Liver (tissue), 9 donors: ENCODE measurements around the gene SGMS1. TPM values are rescaled to one million over a fixed set of nuclear protein-coding genes. Genes with fewer than 3 reads are reported as not detected.

ENCODE experiments used
- DNase-seq: peaks from one replicate; pipeline ENCODE4 v3.0.0-alpha.2; 2017; ENCODE audit warnings: low spot score
- H3K27ac ChIP-seq, 2 donors: one replicate each; pipeline ENCODE4 v1.7.0; 2013; ENCODE audit warnings: inconsistent platforms in 2 of 2, low read length in 2 of 2, control low read depth in 1 of 2, low read depth in 1 of 2, mild to moderate bottlenecking in 1 of 2
- H3K27me3 ChIP-seq, 4 donors: one replicate each; pipeline versions ENCODE4 v1.6.1 to v1.7.0; 2013; ENCODE audit warnings: low read length in 3 of 4, inconsistent platforms in 1 of 4, mild to moderate bottlenecking in 1 of 4, moderate library complexity in 1 of 4; ENCODE audit not compliant: control insufficient read depth in 4 of 4, insufficient read depth in 4 of 4
- H3K36me3 ChIP-seq, 4 donors: one replicate each; pipeline versions ENCODE4 v1.6.1 to v1.7.0; 2013; ENCODE audit warnings: low read length in 3 of 4, mild to moderate bottlenecking in 3 of 4, low read depth in 1 of 4, moderate library complexity in 1 of 4; ENCODE audit not compliant: control insufficient read depth in 4 of 4, insufficient read depth in 3 of 4
- H3K4me1 ChIP-seq, 4 donors: one replicate each; pipeline versions ENCODE4 v1.6.1 to v1.7.0; 2013; ENCODE audit warnings: low read length in 3 of 4, mild to moderate bottlenecking in 3 of 4, moderate library complexity in 1 of 4; ENCODE audit not compliant: control insufficient read depth in 4 of 4, insufficient read depth in 4 of 4
- H3K4me3 ChIP-seq, 3 donors: one replicate each; pipeline versions ENCODE4 v1.6.1 to v1.7.0; 2013; ENCODE audit warnings: low read length in 3 of 3, control low read depth in 1 of 3, low read depth in 1 of 3, mild to moderate bottlenecking in 1 of 3
- H3K9ac ChIP-seq, 2 donors: one replicate each; pipeline ENCODE4 v1.7.0; 2013; ENCODE audit warnings: low read length in 2 of 2, mild to moderate bottlenecking in 2 of 2, moderate library complexity in 2 of 2, control low read depth in 1 of 2, low read depth in 1 of 2
- H3K9me3 ChIP-seq, 4 donors: one replicate each; pipeline versions ENCODE4 v1.6.1 to v1.7.0; 2013; ENCODE audit warnings: low read length in 3 of 4; ENCODE audit not compliant: control insufficient read depth in 4 of 4
- EGR1 ChIP-seq, 2 donors: IDR thresholded peaks; 2 replicates each; pipeline ENCODE4 v1.6.1; 2016 to 2018; ENCODE audit warnings: antibody characterized with exemption in 2 of 2, low read depth in 2 of 2
- FOXA1 ChIP-seq: IDR thresholded peaks from 2 replicates; pipeline ENCODE4 v1.6.1; 2016; ENCODE audit warnings: antibody characterized with exemption
- FOXA2 ChIP-seq: IDR thresholded peaks from 2 replicates; pipeline ENCODE4 v1.6.1; 2016; ENCODE audit warnings: antibody characterized with exemption
- GABPA ChIP-seq, 2 donors: IDR thresholded peaks in 1 of 2; conservative IDR thresholded peaks in 1 of 2; 2 replicates each; pipeline ENCODE4 v1.6.1; 2016; ENCODE audit warnings: antibody characterized with exemption in 2 of 2, mild to moderate bottlenecking in 1 of 2, moderate library complexity in 1 of 2
- HNF4A ChIP-seq, 2 donors: conservative IDR thresholded peaks; 2 replicates each; pipeline ENCODE4 v1.6.1; 2016; ENCODE audit warnings: antibody characterized with exemption in 2 of 2, mild to moderate bottlenecking in 2 of 2
- HNF4G ChIP-seq: IDR thresholded peaks from 2 replicates; pipeline ENCODE4 v1.6.1; 2016; ENCODE audit warnings: antibody characterized with exemption
- JUND ChIP-seq, 2 donors: IDR thresholded peaks; 2 replicates each; pipeline ENCODE4 v1.6.1; 2016; ENCODE audit warnings: antibody characterized with exemption in 2 of 2
- NR2F2 ChIP-seq: IDR thresholded peaks from 2 replicates; pipeline ENCODE4 v1.6.1; 2016; ENCODE audit warnings: antibody characterized with exemption
- RAD21 ChIP-seq, 2 donors: IDR thresholded peaks; 2 replicates each; pipeline ENCODE4 v1.6.1; 2016; ENCODE audit warnings: antibody characterized with exemption in 2 of 2, mild to moderate bottlenecking in 2 of 2
- RXRA ChIP-seq, 2 donors: IDR thresholded peaks; 2 replicates each; pipeline ENCODE4 v1.6.1; 2017 to 2018; ENCODE audit warnings: antibody characterized with exemption in 2 of 2, mild to moderate bottlenecking in 1 of 2
- SP1 ChIP-seq: IDR thresholded peaks from 2 replicates; pipeline ENCODE4 v1.6.1; 2018; ENCODE audit warnings: antibody characterized with exemption, mild to moderate bottlenecking
- TAF1 ChIP-seq: conservative IDR thresholded peaks from 2 replicates; pipeline ENCODE4 v1.6.1; 2016; ENCODE audit warnings: antibody characterized with exemption, mild to moderate bottlenecking
- YY1 ChIP-seq: IDR thresholded peaks from 2 replicates; pipeline ENCODE4 v1.6.1; 2016; ENCODE audit warnings: antibody characterized with exemption, mild to moderate bottlenecking
- WGBS: extraction: QIAGEN DNeasy Blood & Tissue Kit; methylation state at CpG from one replicate; pipeline ENCODE4 v1.1.7; 2013; 5-methylcytosine and 5-hydroxymethylcytosine counted together
- polyA plus RNA-seq, 2 donors: library from polyadenylated mRNA; stranded (reverse) in 1 of 2; unstranded in 1 of 2; fragments of 200-250 nt in 1 of 2; fragments of >200 nt in 1 of 2; fragmentation: Nextera tagmentation in 1 of 2; extraction: Ambion mirVana in 1 of 2; gene quantifications; one replicate each; pipeline versions ENCODE4 v1.2.1 to v1.2.3, GENCODE V29; 2013 to 2015
- total RNA-seq, 2 donors: library from RNA; depleted of rRNA; stranded (reverse); fragments of >200 nt; gene quantifications; one replicate each; pipeline ENCODE4 v1.2.3, GENCODE V29; 2014
- TF ChIP-seq, protein P1 (sequence below): IDR thresholded peaks from 2 replicates; pipeline ENCODE4 v1.6.1; 2016; ENCODE audit warnings: antibody characterized with exemption, mild to moderate bottlenecking
- TF ChIP-seq, protein P2 (sequence below): IDR thresholded peaks from 2 replicates; pipeline ENCODE4 v1.6.1; 2016; ENCODE audit warnings: antibody characterized with exemption
- TF ChIP-seq, protein P3 (sequence below): IDR thresholded peaks from 2 replicates; pipeline ENCODE4 v1.6.1; 2016; ENCODE audit warnings: antibody characterized with exemption
- TF ChIP-seq, protein P4 (sequence below): IDR thresholded peaks from 2 replicates; pipeline ENCODE4 v1.6.1; 2016; ENCODE audit warnings: antibody characterized with exemption
- TF ChIP-seq, protein P5 (sequence below): fragments of 150-350 bp; IDR thresholded peaks from 2 replicates; pipeline ENCODE4 v1.5.1; 2017; ENCODE audit warnings: improper control_type of control experiment, low read depth, low read length; ENCODE audit not compliant: missing input control
- donor health status: healthy.
- donor health status: healthy.
- donor health status: healthy.
- donor health status: healthy.
- donor health status: healthy.

SGMS1 gene
- total and polyA plus RNA-seq, 4 donors = 6.8 to 98.2 (median 21.1) TPM

DNA sequence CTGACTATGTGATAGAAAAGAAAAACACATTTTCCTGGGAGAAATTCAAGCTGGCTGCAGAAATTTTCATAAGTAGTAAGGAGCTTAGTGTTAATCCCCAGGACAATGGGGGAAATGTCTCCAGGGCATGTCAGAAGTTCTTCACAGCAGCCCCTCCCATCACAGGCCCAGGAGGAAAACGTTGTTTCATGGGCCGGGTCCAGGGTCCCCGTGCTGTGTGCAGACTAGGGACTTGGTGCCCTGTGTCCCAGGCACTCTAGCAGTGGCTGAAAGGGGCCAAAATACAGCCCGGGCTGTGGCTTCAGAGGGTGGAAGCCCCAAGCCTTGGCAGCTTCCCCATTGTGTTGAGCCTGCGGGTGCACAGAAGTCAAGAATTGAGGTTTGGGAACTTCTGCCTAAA, 273.4 kb downstream of the SGMS1 start:
- Histone ChIP-seq H3K4me1 (peaks cover 0 to 2% (median 0%) of the 10 kb centered on the region in 4 donors), H3K27ac (no peak overlapping the region), H3K36me3 (no peaks in the 10 kb centered on the region), H3K27me3 (no peaks in the 10 kb centered on the region), H3K4me3 (no peak overlapping the region), H3K9ac (no peak overlapping the region), H3K9me3 (no peaks in the 10 kb centered on the region)
- WGBS = 90% methylated on average over 5 of the region's 5 CpGs
- no peak for TF ChIP-seq EGR1 (IDR thresholded peaks at IDR 0.05; ENCODE audit: low read depth in 2 of 2)
- no peak for TF ChIP-seq TAF1
- TF ChIP-seq, protein P1, sequence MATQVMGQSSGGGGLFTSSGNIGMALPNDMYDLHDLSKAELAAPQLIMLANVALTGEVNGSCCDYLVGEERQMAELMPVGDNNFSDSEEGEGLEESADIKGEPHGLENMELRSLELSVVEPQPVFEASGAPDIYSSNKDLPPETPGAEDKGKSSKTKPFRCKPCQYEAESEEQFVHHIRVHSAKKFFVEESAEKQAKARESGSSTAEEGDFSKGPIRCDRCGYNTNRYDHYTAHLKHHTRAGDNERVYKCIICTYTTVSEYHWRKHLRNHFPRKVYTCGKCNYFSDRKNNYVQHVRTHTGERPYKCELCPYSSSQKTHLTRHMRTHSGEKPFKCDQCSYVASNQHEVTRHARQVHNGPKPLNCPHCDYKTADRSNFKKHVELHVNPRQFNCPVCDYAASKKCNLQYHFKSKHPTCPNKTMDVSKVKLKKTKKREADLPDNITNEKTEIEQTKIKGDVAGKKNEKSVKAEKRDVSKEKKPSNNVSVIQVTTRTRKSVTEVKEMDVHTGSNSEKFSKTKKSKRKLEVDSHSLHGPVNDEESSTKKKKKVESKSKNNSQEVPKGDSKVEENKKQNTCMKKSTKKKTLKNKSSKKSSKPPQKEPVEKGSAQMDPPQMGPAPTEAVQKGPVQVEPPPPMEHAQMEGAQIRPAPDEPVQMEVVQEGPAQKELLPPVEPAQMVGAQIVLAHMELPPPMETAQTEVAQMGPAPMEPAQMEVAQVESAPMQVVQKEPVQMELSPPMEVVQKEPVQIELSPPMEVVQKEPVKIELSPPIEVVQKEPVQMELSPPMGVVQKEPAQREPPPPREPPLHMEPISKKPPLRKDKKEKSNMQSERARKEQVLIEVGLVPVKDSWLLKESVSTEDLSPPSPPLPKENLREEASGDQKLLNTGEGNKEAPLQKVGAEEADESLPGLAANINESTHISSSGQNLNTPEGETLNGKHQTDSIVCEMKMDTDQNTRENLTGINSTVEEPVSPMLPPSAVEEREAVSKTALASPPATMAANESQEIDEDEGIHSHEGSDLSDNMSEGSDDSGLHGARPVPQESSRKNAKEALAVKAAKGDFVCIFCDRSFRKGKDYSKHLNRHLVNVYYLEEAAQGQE = no peak
- no peak for TF ChIP-seq JUND (IDR thresholded peaks at IDR 0.05)
- TF ChIP-seq GABPA (IDR thresholded peaks at IDR 0.05 in 1 of 2, conservative IDR thresholded peaks at IDR 0.05 in 1 of 2) = no peak
- TF ChIP-seq RAD21 (IDR thresholded peaks at IDR 0.05) = no peak
- TF ChIP-seq YY1 = no peak
- TF ChIP-seq FOXA2 = no peak
- TF ChIP-seq SP1 = no peak
- no peak for TF ChIP-seq HNF4G
- no peak for TF ChIP-seq FOXA1
- no peak for TF ChIP-seq RXRA (IDR thresholded peaks at IDR 0.05)
- no peak for TF ChIP-seq HNF4A (conservative IDR thresholded peaks at IDR 0.05)
- TF ChIP-seq, protein P2, sequence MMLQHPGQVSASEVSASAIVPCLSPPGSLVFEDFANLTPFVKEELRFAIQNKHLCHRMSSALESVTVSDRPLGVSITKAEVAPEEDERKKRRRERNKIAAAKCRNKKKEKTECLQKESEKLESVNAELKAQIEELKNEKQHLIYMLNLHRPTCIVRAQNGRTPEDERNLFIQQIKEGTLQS = no peak
- TF ChIP-seq, protein P3, sequence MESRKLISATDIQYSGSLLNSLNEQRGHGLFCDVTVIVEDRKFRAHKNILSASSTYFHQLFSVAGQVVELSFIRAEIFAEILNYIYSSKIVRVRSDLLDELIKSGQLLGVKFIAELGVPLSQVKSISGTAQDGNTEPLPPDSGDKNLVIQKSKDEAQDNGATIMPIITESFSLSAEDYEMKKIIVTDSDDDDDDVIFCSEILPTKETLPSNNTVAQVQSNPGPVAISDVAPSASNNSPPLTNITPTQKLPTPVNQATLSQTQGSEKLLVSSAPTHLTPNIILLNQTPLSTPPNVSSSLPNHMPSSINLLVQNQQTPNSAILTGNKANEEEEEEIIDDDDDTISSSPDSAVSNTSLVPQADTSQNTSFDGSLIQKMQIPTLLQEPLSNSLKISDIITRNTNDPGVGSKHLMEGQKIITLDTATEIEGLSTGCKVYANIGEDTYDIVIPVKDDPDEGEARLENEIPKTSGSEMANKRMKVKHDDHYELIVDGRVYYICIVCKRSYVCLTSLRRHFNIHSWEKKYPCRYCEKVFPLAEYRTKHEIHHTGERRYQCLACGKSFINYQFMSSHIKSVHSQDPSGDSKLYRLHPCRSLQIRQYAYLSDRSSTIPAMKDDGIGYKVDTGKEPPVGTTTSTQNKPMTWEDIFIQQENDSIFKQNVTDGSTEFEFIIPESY = no peak
- TF ChIP-seq NR2F2 = no peak
- TF ChIP-seq, protein P4, sequence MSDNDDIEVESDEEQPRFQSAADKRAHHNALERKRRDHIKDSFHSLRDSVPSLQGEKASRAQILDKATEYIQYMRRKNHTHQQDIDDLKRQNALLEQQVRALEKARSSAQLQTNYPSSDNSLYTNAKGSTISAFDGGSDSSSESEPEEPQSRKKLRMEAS = no peak
- DNase-seq = no peak

DNA sequence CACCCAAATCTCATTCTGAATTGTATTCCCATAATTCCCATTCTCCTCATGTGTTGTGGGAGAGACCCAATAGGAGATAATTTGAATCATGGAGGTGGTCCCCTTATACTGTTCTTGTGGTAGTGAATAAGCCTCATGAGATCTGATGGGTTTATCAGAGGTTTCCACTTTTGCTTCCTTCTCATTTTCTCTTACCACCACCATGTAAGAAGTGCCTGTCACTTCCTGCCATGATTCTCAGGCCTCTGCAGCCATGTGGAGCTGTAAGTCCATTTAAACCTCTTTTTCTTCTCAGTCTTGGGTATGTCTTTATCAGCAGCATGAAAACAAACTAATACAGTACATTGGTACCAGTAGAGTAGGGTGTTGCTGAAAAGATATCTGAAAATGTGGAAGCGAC, 274.2 kb downstream of the SGMS1 start:
- Histone ChIP-seq H3K36me3 (no peaks in the 10 kb centered on the region), H3K4me3 (no peak overlapping the region), H3K4me1 (peaks cover 0 to 2% (median 0%) of the 10 kb centered on the region in 4 donors), H3K27me3 (no peaks in the 10 kb centered on the region), H3K9ac (no peak overlapping the region), H3K9me3 (no peaks in the 10 kb centered on the region), H3K27ac (no peak overlapping the region)
- no peak for DNase-seq
- 93% methylated on average over 1 of the region's 1 CpG for WGBS
- TF ChIP-seq RXRA (IDR thresholded peaks at IDR 0.05) = no peak
- TF ChIP-seq RAD21 (IDR thresholded peaks at IDR 0.05) = no peak
- TF ChIP-seq TAF1 = no peak
- TF ChIP-seq, protein P1 = no peak
- TF ChIP-seq, protein P5, sequence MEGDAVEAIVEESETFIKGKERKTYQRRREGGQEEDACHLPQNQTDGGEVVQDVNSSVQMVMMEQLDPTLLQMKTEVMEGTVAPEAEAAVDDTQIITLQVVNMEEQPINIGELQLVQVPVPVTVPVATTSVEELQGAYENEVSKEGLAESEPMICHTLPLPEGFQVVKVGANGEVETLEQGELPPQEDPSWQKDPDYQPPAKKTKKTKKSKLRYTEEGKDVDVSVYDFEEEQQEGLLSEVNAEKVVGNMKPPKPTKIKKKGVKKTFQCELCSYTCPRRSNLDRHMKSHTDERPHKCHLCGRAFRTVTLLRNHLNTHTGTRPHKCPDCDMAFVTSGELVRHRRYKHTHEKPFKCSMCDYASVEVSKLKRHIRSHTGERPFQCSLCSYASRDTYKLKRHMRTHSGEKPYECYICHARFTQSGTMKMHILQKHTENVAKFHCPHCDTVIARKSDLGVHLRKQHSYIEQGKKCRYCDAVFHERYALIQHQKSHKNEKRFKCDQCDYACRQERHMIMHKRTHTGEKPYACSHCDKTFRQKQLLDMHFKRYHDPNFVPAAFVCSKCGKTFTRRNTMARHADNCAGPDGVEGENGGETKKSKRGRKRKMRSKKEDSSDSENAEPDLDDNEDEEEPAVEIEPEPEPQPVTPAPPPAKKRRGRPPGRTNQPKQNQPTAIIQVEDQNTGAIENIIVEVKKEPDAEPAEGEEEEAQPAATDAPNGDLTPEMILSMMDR = no peak
- TF ChIP-seq FOXA2 = no peak
- no peak for TF ChIP-seq JUND (IDR thresholded peaks at IDR 0.05)
- TF ChIP-seq YY1 = no peak
- TF ChIP-seq, protein P3 = no peak
- TF ChIP-seq FOXA1 = no peak
- TF ChIP-seq, protein P4 = no peak
- no peak for TF ChIP-seq GABPA (IDR thresholded peaks at IDR 0.05 in 1 of 2, conservative IDR thresholded peaks at IDR 0.05 in 1 of 2)
- no peak for TF ChIP-seq NR2F2
- no peak for TF ChIP-seq HNF4A (conservative IDR thresholded peaks at IDR 0.05)
- TF ChIP-seq HNF4G = no peak
